Testis (tissue), 3 donors: ENCODE results near the gene LUZP1. TPM values are rescaled to one million over a fixed set of nuclear protein-coding genes. Genes with fewer than 3 reads are reported as not detected.

Experiments
- DNase-seq: peaks from one replicate; pipeline ENCODE4 v3.0.0-alpha.2; 2019
- H3K27ac ChIP-seq, 2 donors: fragments of 200-600 bp; sonication (generic); one replicate each; pipeline ENCODE4 v1.5.1; 2019
- H3K27me3 ChIP-seq: fragments of 200-600 bp; sonication (generic); one replicate; pipeline ENCODE4 v1.5.1; 2019
- H3K36me3 ChIP-seq: fragments of 200-600 bp; sonication (generic); one replicate; pipeline ENCODE4 v1.5.1; 2017; ENCODE audit warnings: low read depth; ENCODE audit errors: missing control alignments
- H3K4me1 ChIP-seq: fragments of 200-600 bp; sonication (generic); one replicate; pipeline ENCODE4 v1.5.1; 2019
- H3K4me3 ChIP-seq, 2 donors: fragments of 200-600 bp; sonication (generic); one replicate each; pipeline ENCODE4 v1.5.1; 2017 to 2019
- H3K9me3 ChIP-seq: fragments of 200-600 bp; sonication (generic); one replicate; pipeline ENCODE4 v1.5.1; 2017
- CTCF ChIP-seq, 3 experiments: fragments of 450-650 bp in 2 of 3; fragments of 200-600 bp in 1 of 3; sonication (generic) in 1 of 3; IDR thresholded peaks; one replicate each; pipeline ENCODE4 v1.5.1; 2016 to 2019; ENCODE audit warnings: antibody characterized with exemption in 3 of 3, mild to moderate bottlenecking in 2 of 3, moderate library complexity in 1 of 3
- POLR2A ChIP-seq: fragments of 450-650 bp; IDR thresholded peaks from one replicate; pipeline ENCODE4 v1.6.1; 2017; ENCODE audit warnings: antibody characterized with exemption, mild to moderate bottlenecking, moderate library complexity
- WGBS, 2 donors: methylation state at CpG; one replicate each; pipeline ENCODE4 v1.1.5; 2018; 5-methylcytosine and 5-hydroxymethylcytosine counted together
- intact Hi-C: fragments of 100-400 bp; cut with DNase I; formaldehyde crosslinking; loops from one replicate; pipeline ENCODE4 v1.15.1; 2023; ENCODE audit warnings: low total_unique reads
- polyA plus RNA-seq: library from polyadenylated mRNA; stranded (reverse); fragments of 350-450 nt; fragmentation: Illumina TruSeq; extraction: RNeasy Lipid Tissue Mini Kit (QIAGEN cat#74804); gene quantifications from one replicate; pipeline ENCODE4 v1.2.3, GENCODE V29; 2014; ENCODE audit warnings: low read depth, low replicate concordance; ENCODE audit not compliant: insufficient read depth
- total RNA-seq, 2 donors: library from RNA; depleted of rRNA; stranded (reverse); fragments of >200 nt; gene quantifications; one replicate each; pipeline ENCODE4 v1.2.3, GENCODE V29; 2016

Gene LUZP1
- total and polyA plus RNA-seq, 3 donors from 2014 or later: 14.4 to 36.2 (median 20.3) TPM

GRCh38 chr1:23168079-23168444, 594 bp downstream of the LUZP1 start:
- peak overlapping the region; percentile 88 to 91 for H3K27ac ChIP-seq
- no peak for TF ChIP-seq POLR2A
- no peak for TF ChIP-seq CTCF (IDR thresholded peaks at IDR 0.05)
- H3K27me3 ChIP-seq: no peaks in the 10 kb centered on the region
- no peaks in the 10 kb centered on the region for H3K9me3 ChIP-seq
- peak overlapping the region; percentile 79 to 90 for H3K4me3 ChIP-seq
- peak; percentile 42 for DNase-seq
- H3K4me1 ChIP-seq: peaks cover 19% of the 10 kb centered on the region
- no peaks in the 10 kb centered on the region for H3K36me3 ChIP-seq
- 0 to 2% methylated on average over 17 to 28 of the region's 49 CpGs for WGBS, 2 donors
- intact Hi-C loops: no loop called here

- no peaks in the 10 kb centered on the region for H3K9me3 ChIP-seq
- intact Hi-C loops: no loop called here
- WGBS, 2 donors: 0 to 1% methylated on average over 24 to 45 of the region's 45 CpGs
- no peaks in the 10 kb centered on the region for H3K36me3 ChIP-seq
- peak; percentile 54 for DNase-seq
- H3K4me1 ChIP-seq: peaks cover 19% of the 10 kb centered on the region
- H3K27ac ChIP-seq: peak overlapping the region; percentile 72 to 91
- H3K4me3 ChIP-seq: peak overlapping the region; percentile 79 to 90
- TF ChIP-seq POLR2A: no peak
- no peak for TF ChIP-seq CTCF (IDR thresholded peaks at IDR 0.05)
- H3K27me3 ChIP-seq: no peaks in the 10 kb centered on the region
These were observed 1.1 kb downstream of the LUZP1 start for GRCh38 chr1:23167353-23168078.

- Histone ChIP-seq H3K36me3 (no peaks in the 10 kb centered on the region), H3K4me1 (peaks cover 19% of the 10 kb centered on the region), H3K9me3 (no peaks in the 10 kb centered on the region), H3K27ac (peak overlapping the region; percentile 72 to 91), H3K4me3 (peak overlapping the region; percentile 79 to 90), H3K27me3 (no peaks in the 10 kb centered on the region)
- DNase-seq: no peak
- intact Hi-C loops: no loop called here
- no peak for TF ChIP-seq POLR2A
- no peak for TF ChIP-seq CTCF (IDR thresholded peaks at IDR 0.05)
These were observed 1.8 kb downstream of the LUZP1 start for GRCh38 chr1:23166854-23167253.

- Histone ChIP-seq H3K4me3 (no peak overlapping the region), H3K9me3 (no peaks in the 10 kb centered on the region), H3K27ac (no peak overlapping the region), H3K4me1 (peaks cover 9% of the 10 kb centered on the region), H3K36me3 (no peaks in the 10 kb centered on the region), H3K27me3 (no peaks in the 10 kb centered on the region)
- intact Hi-C loops: no loop called here
- WGBS, 2 donors: 61 to 84% methylated on average over 3 of the region's 3 CpGs
- TF ChIP-seq POLR2A (no peak), CTCF (IDR thresholded peaks at IDR 0.05) (no peak)
- no peak for DNase-seq
These were observed 5.3 kb downstream of the LUZP1 start for GRCh38 chr1:23163395-23163794.
